Caco-2 (cell line): ENCODE data around the gene TTLL5. TPM values are rescaled to one million over a fixed set of nuclear protein-coding genes. Genes with fewer than 3 reads are reported as not detected.
A peak's percentile ranks its signal among the peaks of the same experiment; 100 is the strongest.

Experiments
- BruUV-seq: library from RNA; stranded (reverse); fragments of 400-500 nt; replicated peaks from 2 replicates; lab custom pipeline; 2021; lab: Mats Ljungman, UMichigan
- CTCF ChIA-PET: fragments of 300-600 bp; sonication (Branson Sonifier 250); formaldehyde crosslinking; loops from one replicate; lab custom pipeline; 2022; ENCODE audit warnings: antibody characterized with exemption; lab: Charles Lee
- POLR2A ChIA-PET: fragments of 300-600 bp; sonication (Branson Sonifier 250); formaldehyde crosslinking; loops from one replicate; lab custom pipeline; 2022; ENCODE audit warnings: antibody characterized with exemption; lab: Charles Lee
- DNase-seq, 2 experiments: peaks; one replicate each; pipeline versions ENCODE4 v3.0.0 to v3.0.0-alpha.2; 2020 to 2022
- H3K27me3 ChIP-seq: replicated peaks from 2 replicates; pipeline ENCODE4 v1.6.0; 2011; ENCODE audit warnings: low read length; ENCODE audit not compliant: control insufficient read depth, insufficient read depth
- H3K36me3 ChIP-seq: 2 replicates; pipeline ENCODE4 v1.5.1; 2011; ENCODE audit warnings: low read length; ENCODE audit not compliant: control insufficient read depth, insufficient read depth
- H3K4me1 ChIP-seq: fragments of 250-450 bp; sonication (Bioruptor Pico); 2 replicates; pipeline ENCODE4 v1.5.1; 2020; ENCODE audit warnings: mild to moderate bottlenecking
- H3K4me3 ChIP-seq: 2 replicates; pipeline ENCODE4 v1.5.1; 2011; ENCODE audit warnings: low read depth, mild to moderate bottlenecking, control low read depth, low read length
- H3K9me3 ChIP-seq: fragments of 250-450 bp; sonication (Bioruptor Pico); 2 replicates; pipeline ENCODE4 v1.5.1; 2020; ENCODE audit warnings: mild to moderate bottlenecking, moderate library complexity
- H3K27ac Mint-ChIP-seq: one replicate; pipeline ENCODE4 v1.8.0; 2022; ENCODE audit warnings: mixed read lengths; ENCODE audit not compliant: unreplicated experiment
- H3K27me3 Mint-ChIP-seq: one replicate; pipeline ENCODE4 v1.8.0; 2022; ENCODE audit warnings: mixed read lengths; ENCODE audit not compliant: insufficient read depth, unreplicated experiment
- H3K36me3 Mint-ChIP-seq: one replicate; pipeline ENCODE4 v1.8.0; 2022; ENCODE audit warnings: mild to moderate bottlenecking, mixed read lengths; ENCODE audit not compliant: insufficient read depth, unreplicated experiment
- H3K4me1 Mint-ChIP-seq: one replicate; pipeline ENCODE4 v1.8.0; 2022; ENCODE audit warnings: low read depth, mixed read lengths; ENCODE audit not compliant: unreplicated experiment
- H3K4me3 Mint-ChIP-seq: one replicate; pipeline ENCODE4 v1.8.0; 2022; ENCODE audit warnings: mild to moderate bottlenecking, moderate library complexity, mixed read lengths; ENCODE audit not compliant: unreplicated experiment
- H3K9me3 Mint-ChIP-seq: one replicate; pipeline ENCODE4 v1.8.0; 2022; ENCODE audit warnings: mixed read lengths; ENCODE audit not compliant: unreplicated experiment
- intact Hi-C: fragments of 100-400 bp; cut with micrococcal nuclease; formaldehyde crosslinking; loops from one replicate; pipeline ENCODE4 v1.10.0; 2022; ENCODE audit not compliant: unreplicated experiment
- total RNA-seq: library from RNA; stranded (reverse); gene quantifications from 2 replicates; pipeline ENCODE4 v1.2.3, GENCODE V29; 2022
- TF ChIP-seq, protein P1 (sequence below), 2 experiments: fragments of 200-600 bp in 1 of 2; IDR thresholded peaks; 1 replicate in 1 of 2; 2 replicates in 1 of 2; pipeline versions ENCODE4 v1.5.1 to v1.8.0; 2011 to 2022; ENCODE audit warnings: antibody characterized with exemption in 1 of 2, control low read depth in 1 of 2, inconsistent platforms in 1 of 2, low read depth in 1 of 2, low read length in 1 of 2, mild to moderate bottlenecking in 1 of 2, moderate library complexity in 1 of 2; ENCODE audit not compliant: insufficient read depth in 1 of 2, severe bottlenecking in 1 of 2, unreplicated experiment in 1 of 2

TTLL5 gene
- total RNA-seq, 1 experiment from 2014 or later, result 38.2 TPM

DNA sequence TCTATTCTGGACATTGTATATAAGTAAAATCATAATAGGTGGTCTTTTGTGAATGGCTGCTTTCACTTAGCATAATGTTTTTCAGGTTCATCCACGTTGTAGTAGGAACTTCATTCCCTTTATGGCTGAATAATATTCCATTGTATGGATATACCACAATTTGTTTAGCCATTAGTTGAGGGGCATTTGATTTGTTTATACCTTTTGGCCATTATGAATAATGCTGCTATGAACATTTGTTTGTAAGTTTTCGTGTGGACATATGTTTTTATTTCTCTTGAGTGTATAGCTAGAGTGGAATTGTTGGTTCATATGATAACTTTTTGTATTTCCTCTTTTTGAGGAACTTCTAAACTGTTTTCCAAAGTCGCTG, 123.3 kb downstream of the TTLL5 start:
- H3K36me3 Mint-ChIP-seq, result peaks cover 7% of the 10 kb centered on the region
- Histone ChIP-seq H3K27me3 (no peaks in the 10 kb centered on the region), H3K9me3 (no peaks in the 10 kb centered on the region), H3K4me1 (peaks cover 5% of the 10 kb centered on the region), H3K4me3 (no peak overlapping the region), H3K36me3 (no peaks in the 10 kb centered on the region)
- intact Hi-C loops, result no loop called here
- H3K4me3 Mint-ChIP-seq, result no peak overlapping the region
- H3K4me1 Mint-ChIP-seq, result peaks cover 6% of the 10 kb centered on the region
- DNase-seq, result no peak
- ChIA-PET POLR2A (no interaction called here), CTCF (no interaction called here)
- no peaks in the 10 kb centered on the region for H3K27me3 Mint-ChIP-seq
- TF ChIP-seq, protein P1, sequence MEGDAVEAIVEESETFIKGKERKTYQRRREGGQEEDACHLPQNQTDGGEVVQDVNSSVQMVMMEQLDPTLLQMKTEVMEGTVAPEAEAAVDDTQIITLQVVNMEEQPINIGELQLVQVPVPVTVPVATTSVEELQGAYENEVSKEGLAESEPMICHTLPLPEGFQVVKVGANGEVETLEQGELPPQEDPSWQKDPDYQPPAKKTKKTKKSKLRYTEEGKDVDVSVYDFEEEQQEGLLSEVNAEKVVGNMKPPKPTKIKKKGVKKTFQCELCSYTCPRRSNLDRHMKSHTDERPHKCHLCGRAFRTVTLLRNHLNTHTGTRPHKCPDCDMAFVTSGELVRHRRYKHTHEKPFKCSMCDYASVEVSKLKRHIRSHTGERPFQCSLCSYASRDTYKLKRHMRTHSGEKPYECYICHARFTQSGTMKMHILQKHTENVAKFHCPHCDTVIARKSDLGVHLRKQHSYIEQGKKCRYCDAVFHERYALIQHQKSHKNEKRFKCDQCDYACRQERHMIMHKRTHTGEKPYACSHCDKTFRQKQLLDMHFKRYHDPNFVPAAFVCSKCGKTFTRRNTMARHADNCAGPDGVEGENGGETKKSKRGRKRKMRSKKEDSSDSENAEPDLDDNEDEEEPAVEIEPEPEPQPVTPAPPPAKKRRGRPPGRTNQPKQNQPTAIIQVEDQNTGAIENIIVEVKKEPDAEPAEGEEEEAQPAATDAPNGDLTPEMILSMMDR (IDR thresholded peaks at IDR 0.05; ENCODE audit: insufficient read depth in 1 of 2, low read depth in 1 of 2, low read length in 1 of 2, severe bottlenecking in 1 of 2, unreplicated experiment in 1 of 2), result no peak
- H3K9me3 Mint-ChIP-seq, result no peaks in the 10 kb centered on the region
- BruUV-seq, result no TSS peak
- H3K27ac Mint-ChIP-seq, result no peak overlapping the region

DNA sequence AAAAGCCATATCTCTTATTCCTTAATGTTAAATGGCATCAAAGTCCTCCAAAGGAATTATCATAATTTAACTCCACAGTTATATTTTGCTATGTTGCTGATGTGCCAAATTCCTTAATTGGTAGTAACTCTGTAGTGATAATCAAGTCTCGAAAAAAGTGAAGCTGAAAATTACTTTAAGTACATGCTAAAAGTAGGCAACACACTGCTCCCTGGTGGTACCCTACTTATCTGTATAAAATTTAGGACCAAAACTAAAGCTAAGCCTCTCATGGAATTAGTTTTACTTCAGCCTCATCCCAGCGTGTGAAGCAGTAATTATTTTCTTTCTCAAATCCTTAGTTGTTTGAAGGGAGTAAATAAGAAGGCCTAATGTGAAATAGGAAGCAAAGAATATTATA, 132.8 kb downstream of the TTLL5 start:
- H3K27ac Mint-ChIP-seq, result no peak overlapping the region
- no TSS peak for BruUV-seq
- intact Hi-C loops, result loop anchor here (1.0 kb wide), 3 partner anchors 66 to 188 kb away; no protein-coding TSS in a partner anchor
- Histone ChIP-seq H3K9me3 (peaks cover under 1% of the 10 kb centered on the region), H3K36me3 (no peaks in the 10 kb centered on the region), H3K4me1 (no peaks in the 10 kb centered on the region), H3K27me3 (no peaks in the 10 kb centered on the region), H3K4me3 (no peak overlapping the region)
- TF ChIP-seq, protein P1 (IDR thresholded peaks at IDR 0.05; ENCODE audit: insufficient read depth in 1 of 2, low read depth in 1 of 2, low read length in 1 of 2, severe bottlenecking in 1 of 2, unreplicated experiment in 1 of 2), result no peak
- no peaks in the 10 kb centered on the region for H3K27me3 Mint-ChIP-seq
- peaks cover 21% of the 10 kb centered on the region for H3K9me3 Mint-ChIP-seq
- H3K4me3 Mint-ChIP-seq, result no peak overlapping the region
- POLR2A ChIA-PET, result no interaction called here
- peaks cover 5% of the 10 kb centered on the region for H3K4me1 Mint-ChIP-seq
- no peaks in the 10 kb centered on the region for H3K36me3 Mint-ChIP-seq
- DNase-seq, result no peak
- CTCF ChIA-PET, result interaction anchor here (1.5 to 3.1 kb wide), 7 partner anchors 35 to 187 kb away, joined by 6 to 94 read pairs (median 18); partner anchors contain the start of gene TGFB3

DNA sequence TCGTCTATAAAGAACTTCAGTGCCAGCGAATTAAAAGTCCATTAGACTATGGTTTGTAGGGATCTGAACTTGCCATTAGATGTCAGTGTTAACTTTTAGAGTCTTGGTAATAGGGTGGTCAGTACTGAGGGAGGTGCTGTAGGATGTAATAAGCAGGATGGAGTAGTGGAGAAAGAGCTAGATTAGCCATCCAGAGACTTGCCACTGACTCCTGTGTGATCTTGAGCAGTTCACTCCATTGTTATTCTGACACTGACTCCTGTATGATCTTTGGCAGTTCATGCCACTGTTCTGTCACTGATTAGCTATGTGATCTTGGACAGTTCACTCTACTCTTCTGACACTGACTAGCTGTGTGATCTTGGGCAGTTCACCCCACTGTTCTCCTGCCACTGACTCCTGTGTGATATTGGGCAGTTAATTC, 133.6 kb downstream of the TTLL5 start:
- Mint-ChIP-seq H3K36me3 (no peaks in the 10 kb centered on the region), H3K9me3 (peaks cover 21% of the 10 kb centered on the region), H3K4me3 (no peak overlapping the region), H3K4me1 (peaks cover 5% of the 10 kb centered on the region), H3K27me3 (no peaks in the 10 kb centered on the region), H3K27ac (no peak overlapping the region)
- TF ChIP-seq, protein P1 (IDR thresholded peaks at IDR 0.05; ENCODE audit: insufficient read depth in 1 of 2, low read depth in 1 of 2, low read length in 1 of 2, severe bottlenecking in 1 of 2, unreplicated experiment in 1 of 2), result peak; percentile 28 to 57
- intact Hi-C loops, result loop anchor here (1.0 kb wide), 3 partner anchors 66 to 188 kb away; no protein-coding TSS in a partner anchor
- DNase-seq, result peak in 1 of 2 experiments; percentile 42
- ChIA-PET CTCF (interaction anchor here (0.6 to 3.1 kb wide), 18 partner anchors 9 to 191 kb away, joined by 3 to 94 read pairs (median 6); partner anchors contain the start of genes IFT43 and TGFB3), POLR2A (interaction anchor here (0.9 to 1.4 kb wide), 2 partner anchors 9 to 66 kb away, joined by 3 to 4 read pairs; no protein-coding TSS in a partner anchor)
- H3K36me3 ChIP-seq, result no peaks in the 10 kb centered on the region
- BruUV-seq, result no TSS peak
- H3K9me3 ChIP-seq, result peaks cover 4% of the 10 kb centered on the region
- H3K4me3 ChIP-seq, result no peak overlapping the region
- H3K27me3 ChIP-seq, result no peaks in the 10 kb centered on the region
- no peaks in the 10 kb centered on the region for H3K4me1 ChIP-seq
